ENCODE data around the gene FEM1A.

DNA sequence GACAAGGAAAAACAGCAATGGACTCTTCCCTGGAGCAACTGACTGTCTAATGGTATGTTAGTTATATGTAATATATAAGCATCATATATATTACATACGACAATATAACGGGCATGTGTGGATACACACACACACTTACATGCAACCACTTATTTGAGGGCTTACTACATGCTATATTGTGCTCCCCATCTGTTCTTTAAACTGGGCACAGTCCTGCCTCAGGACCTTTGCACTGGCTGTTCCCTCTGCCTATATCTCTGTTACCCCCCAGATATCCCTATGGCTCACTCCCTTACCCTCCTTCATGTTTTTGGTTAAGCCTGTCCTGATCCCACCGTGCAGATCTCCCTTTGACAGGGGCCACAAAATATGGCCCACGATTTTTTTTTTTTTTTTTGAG lies 29.7 kb downstream of the FEM1A start:
- no peak for TF ChIP-seq CTCF (IDR thresholded peaks at IDR 0.05)
- TF ChIP-seq EZH2 (IDR thresholded peaks at IDR 0.05; ENCODE audit: borderline replicate concordance, insufficient read depth, low read depth, low read length, poor library complexity, severe bottlenecking), result no peak
